Glutamatergic neuron (in vitro differentiated cells): ENCODE results near the gene SEMA3F. TPM values are rescaled to one million over a fixed set of nuclear protein-coding genes. Genes with fewer than 3 reads are reported as not detected.
A peak's percentile ranks its signal among the peaks of the same experiment; 100 is the strongest.

Source experiments
- DNase-seq: peaks from one replicate; pipeline ENCODE4 v3.0.0; 2022
- H3K27ac Mint-ChIP-seq: one replicate; pipeline ENCODE4 v1.8.0; 2020; ENCODE audit warnings: mild to moderate bottlenecking, mixed read lengths, inconsistent platforms; ENCODE audit not compliant: unreplicated experiment
- H3K27me3 Mint-ChIP-seq: one replicate; pipeline ENCODE4 v1.8.0; 2020; ENCODE audit warnings: mild to moderate bottlenecking, moderate library complexity, mixed read lengths, inconsistent platforms; ENCODE audit not compliant: unreplicated experiment
- H3K36me3 Mint-ChIP-seq: one replicate; pipeline ENCODE4 v1.8.0; 2020; ENCODE audit warnings: mild to moderate bottlenecking, mixed read lengths, inconsistent platforms; ENCODE audit not compliant: unreplicated experiment
- H3K4me1 Mint-ChIP-seq: one replicate; pipeline ENCODE4 v1.8.0; 2020; ENCODE audit warnings: mild to moderate bottlenecking, low read depth, mixed read lengths, inconsistent platforms; ENCODE audit not compliant: unreplicated experiment
- H3K4me3 Mint-ChIP-seq: one replicate; pipeline ENCODE4 v1.8.0; 2020; ENCODE audit warnings: mild to moderate bottlenecking, mixed read lengths, inconsistent platforms; ENCODE audit not compliant: unreplicated experiment
- H3K9me3 Mint-ChIP-seq: one replicate; pipeline ENCODE4 v1.8.0; 2020; ENCODE audit warnings: mild to moderate bottlenecking, moderate library complexity, mixed read lengths, inconsistent platforms; ENCODE audit not compliant: unreplicated experiment
- total RNA-seq: library from RNA; stranded (reverse); fragmentation: NEBNext Ultra II Directional; extraction: Animal tissue kit (Norgen Biotek cat#: 25700); gene quantifications from one replicate; pipeline ENCODE4 v1.2.1, GENCODE V29; 2021; ENCODE audit not compliant: unreplicated experiment
- TF ChIP-seq, protein P1 (sequence below): fragments of 200-600 bp; sonication (generic); IDR thresholded peaks from one replicate; pipeline ENCODE4 v1.5.0; 2021; ENCODE audit not compliant: partially characterized antibody, unreplicated experiment

The SEMA3F gene
- total RNA-seq, 1 donor from 2014 or later, result 41.2 TPM

DNA sequence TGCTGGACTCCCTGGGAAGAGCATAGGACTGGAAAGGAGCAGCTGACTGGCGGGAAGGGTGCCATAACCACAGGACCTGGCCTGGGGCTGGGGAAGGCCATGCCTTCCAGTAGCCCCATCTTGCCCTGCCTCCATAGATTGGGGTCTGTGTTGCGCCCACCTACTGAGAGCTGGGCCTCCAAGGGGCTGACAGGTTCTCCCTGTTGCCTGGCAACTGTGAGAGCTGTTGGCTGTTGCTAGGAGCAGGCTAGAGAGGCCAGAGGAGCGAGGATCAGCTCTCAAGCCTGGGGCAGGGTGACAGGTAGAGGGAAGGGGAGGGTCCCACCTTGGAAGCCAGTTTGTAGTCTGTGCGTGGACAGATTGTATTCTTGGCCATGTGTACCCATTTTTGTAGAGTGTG, 78.1 kb downstream of the SEMA3F start:
- no peaks in the 10 kb centered on the region for H3K36me3 Mint-ChIP-seq
- peaks cover 19% of the 10 kb centered on the region for H3K9me3 Mint-ChIP-seq
- peaks cover 16% of the 10 kb centered on the region for H3K4me1 Mint-ChIP-seq
- H3K4me3 Mint-ChIP-seq, result peak overlapping the region; percentile 35
- no peak overlapping the region for H3K27ac Mint-ChIP-seq
- TF ChIP-seq, protein P1, sequence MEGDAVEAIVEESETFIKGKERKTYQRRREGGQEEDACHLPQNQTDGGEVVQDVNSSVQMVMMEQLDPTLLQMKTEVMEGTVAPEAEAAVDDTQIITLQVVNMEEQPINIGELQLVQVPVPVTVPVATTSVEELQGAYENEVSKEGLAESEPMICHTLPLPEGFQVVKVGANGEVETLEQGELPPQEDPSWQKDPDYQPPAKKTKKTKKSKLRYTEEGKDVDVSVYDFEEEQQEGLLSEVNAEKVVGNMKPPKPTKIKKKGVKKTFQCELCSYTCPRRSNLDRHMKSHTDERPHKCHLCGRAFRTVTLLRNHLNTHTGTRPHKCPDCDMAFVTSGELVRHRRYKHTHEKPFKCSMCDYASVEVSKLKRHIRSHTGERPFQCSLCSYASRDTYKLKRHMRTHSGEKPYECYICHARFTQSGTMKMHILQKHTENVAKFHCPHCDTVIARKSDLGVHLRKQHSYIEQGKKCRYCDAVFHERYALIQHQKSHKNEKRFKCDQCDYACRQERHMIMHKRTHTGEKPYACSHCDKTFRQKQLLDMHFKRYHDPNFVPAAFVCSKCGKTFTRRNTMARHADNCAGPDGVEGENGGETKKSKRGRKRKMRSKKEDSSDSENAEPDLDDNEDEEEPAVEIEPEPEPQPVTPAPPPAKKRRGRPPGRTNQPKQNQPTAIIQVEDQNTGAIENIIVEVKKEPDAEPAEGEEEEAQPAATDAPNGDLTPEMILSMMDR, result no peak
- H3K27me3 Mint-ChIP-seq, result peaks cover 18% of the 10 kb centered on the region
- no peak for DNase-seq

DNA sequence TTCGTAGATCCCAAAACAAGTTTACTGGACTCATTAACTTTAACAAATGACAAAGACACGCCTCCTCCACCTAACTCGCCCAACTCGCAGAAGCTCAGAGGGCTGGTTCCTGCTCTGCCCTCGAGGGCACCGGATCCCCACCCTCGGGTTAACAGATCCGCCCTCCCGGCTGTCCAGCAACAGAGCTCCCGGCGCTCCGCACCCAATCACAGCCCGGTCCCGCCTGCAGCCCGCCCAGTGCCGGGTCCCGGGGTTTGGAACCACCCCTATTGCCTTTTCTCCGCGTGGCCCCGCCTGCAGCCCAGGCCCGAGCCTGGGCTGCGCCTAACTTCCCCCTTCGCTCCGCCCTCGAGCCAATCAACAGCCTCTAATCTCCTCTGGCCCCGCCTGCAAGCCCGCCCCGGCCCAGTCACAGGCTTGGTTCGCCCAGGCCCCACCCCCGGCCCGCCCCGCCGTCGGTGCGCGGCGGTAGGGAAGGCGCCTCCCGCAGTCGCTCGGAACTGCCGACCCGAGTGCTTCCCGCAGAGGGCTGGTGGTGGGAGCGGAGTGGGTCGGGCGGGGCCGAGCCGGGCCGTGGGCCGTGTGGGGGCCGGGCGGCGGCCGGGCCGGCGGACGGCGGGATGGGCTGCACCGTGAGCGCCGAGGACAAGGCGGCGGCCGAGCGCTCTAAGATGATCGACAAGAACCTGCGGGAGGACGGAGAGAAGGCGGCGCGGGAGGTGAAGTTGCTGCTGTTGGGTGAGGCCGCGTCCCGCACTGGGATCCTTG, 80.8 kb downstream of the SEMA3F start, which contains the start of gene GNAI2:
TSS of gene GNAI2 (plus strand) at position 489 of the 768 bp plus-strand sequence. CDS start at position 621, 132 bp downstream.
- H3K36me3 Mint-ChIP-seq, result no peaks in the 10 kb centered on the region
- peak within 1 kb of the TSS; percentile 98 for H3K27ac Mint-ChIP-seq
- peaks cover 29% of the 10 kb centered on the region for H3K4me1 Mint-ChIP-seq
- peak; percentile 98 for DNase-seq
- H3K27me3 Mint-ChIP-seq, result peaks cover 25% of the 10 kb centered on the region
- TF ChIP-seq, protein P1, result no peak
- H3K4me3 Mint-ChIP-seq, result peak within 1 kb of the TSS; percentile 98
- H3K9me3 Mint-ChIP-seq, result peaks cover 18% of the 10 kb centered on the region

DNA sequence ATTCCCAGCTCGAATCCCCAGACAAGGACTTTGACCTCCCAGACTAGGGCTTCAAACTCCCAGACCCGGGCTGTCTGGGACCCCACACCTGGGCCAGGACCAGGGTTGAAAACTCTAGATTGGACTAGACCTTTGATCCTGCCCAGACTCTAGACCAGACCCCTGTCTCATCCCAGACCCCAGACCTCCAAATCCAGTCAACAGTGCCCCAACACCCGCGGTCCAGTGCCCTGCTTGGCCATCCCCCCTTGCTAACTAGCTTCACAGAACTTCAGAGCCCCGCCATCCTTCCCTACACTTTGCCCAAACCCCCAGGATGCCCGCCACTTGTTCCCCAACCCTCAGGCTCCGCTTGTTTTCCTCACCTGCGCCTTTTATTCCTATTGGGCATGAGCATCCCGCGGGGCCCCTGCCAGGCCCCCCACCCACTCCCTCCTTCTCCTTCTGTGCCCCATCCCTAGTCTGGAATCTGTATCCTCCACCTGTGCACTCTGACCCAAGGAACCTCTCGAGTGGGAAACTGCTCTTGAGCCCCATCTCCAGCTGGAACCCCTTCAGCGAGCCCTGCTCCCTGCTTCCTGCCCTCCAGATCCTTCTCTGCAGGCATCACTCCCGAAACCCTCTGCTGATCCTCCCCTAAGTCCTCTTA, 81.5 kb downstream of the SEMA3F start:
- DNase-seq, result no peak
- Mint-ChIP-seq H3K4me3 (peak overlapping the region; percentile 98), H3K27me3 (peaks cover 28% of the 10 kb centered on the region), H3K9me3 (peaks cover 19% of the 10 kb centered on the region), H3K36me3 (no peaks in the 10 kb centered on the region), H3K27ac (peak overlapping the region; percentile 98), H3K4me1 (peaks cover 34% of the 10 kb centered on the region)
- TF ChIP-seq, protein P1, result no peak

DNA sequence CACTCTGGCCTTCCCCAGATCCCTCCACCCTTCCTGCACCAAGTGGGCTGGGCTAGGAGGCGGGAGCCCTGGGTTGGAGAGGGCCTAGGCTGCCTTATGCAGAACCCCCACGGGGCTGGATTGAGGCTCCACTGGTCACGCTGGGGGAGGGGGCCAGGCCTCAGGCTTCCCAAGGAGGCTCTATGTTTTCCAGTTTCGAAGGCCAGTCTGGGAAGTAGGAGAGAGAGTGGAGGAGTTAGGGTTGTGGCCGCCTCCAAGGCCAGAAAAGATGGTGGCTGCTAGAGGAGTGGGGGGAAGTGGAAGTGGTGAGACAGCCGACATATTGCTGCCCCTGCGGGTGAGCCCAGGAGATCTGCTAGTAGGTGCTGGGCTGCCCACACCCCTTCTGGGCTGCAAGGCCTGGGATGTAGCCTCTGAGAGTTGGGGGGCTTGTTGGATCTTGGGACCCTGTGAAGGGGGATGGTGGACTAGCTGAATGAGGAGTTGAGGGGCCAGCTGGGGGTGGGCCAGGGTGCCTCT, 82.1 kb downstream of the SEMA3F start:
- peak; percentile 74 for DNase-seq
- Mint-ChIP-seq H3K9me3 (peaks cover 20% of the 10 kb centered on the region), H3K36me3 (no peaks in the 10 kb centered on the region), H3K4me3 (peak overlapping the region; percentile 98), H3K27me3 (peaks cover 29% of the 10 kb centered on the region), H3K4me1 (peaks cover 39% of the 10 kb centered on the region), H3K27ac (peak overlapping the region; percentile 98)
- TF ChIP-seq, protein P1, result no peak
